Measurements from ENCODE around the gene SAMD4A.

- TF ChIP-seq POLR2AphosphoS5 (IDR thresholded peaks at IDR 0.05; ENCODE audit: borderline replicate concordance, low read depth, low read length): no peak
- TF ChIP-seq FOXP2 (optimal IDR thresholded peaks at IDR 0.05; ENCODE audit: control extremely low read depth, extremely low read length, insufficient read depth): no peak
- no peak for TF ChIP-seq EZH2 (IDR thresholded peaks at IDR 0.05)
These were observed 43.4 kb downstream of the SAMD4A start for GRCh38 chr14:54610051-54610977.
